ENCODE data around the gene OLA1.

DNA sequence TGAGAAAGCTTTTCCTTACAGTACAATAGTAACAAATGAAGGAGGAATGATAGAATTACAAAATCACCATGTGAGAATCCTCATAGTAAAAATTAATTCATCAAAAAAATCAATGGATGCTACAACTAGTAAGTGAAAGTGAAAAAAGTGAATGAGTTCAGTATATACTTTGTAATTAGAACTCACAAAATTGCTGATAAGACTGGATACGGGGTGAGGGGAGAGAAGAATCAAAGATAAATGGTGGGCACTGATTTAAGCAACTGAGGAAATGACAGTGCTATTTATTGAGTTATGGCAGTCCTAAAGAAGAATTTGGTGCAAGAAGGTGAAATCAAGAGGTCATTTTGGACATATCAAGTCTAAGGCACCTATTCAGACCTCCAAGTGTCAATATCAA lies 20.6 kb downstream of the OLA1 start:
- TF ChIP-seq POLR2A (IDR thresholded peaks at IDR 0.05): no peak
- TF ChIP-seq, protein P1, sequence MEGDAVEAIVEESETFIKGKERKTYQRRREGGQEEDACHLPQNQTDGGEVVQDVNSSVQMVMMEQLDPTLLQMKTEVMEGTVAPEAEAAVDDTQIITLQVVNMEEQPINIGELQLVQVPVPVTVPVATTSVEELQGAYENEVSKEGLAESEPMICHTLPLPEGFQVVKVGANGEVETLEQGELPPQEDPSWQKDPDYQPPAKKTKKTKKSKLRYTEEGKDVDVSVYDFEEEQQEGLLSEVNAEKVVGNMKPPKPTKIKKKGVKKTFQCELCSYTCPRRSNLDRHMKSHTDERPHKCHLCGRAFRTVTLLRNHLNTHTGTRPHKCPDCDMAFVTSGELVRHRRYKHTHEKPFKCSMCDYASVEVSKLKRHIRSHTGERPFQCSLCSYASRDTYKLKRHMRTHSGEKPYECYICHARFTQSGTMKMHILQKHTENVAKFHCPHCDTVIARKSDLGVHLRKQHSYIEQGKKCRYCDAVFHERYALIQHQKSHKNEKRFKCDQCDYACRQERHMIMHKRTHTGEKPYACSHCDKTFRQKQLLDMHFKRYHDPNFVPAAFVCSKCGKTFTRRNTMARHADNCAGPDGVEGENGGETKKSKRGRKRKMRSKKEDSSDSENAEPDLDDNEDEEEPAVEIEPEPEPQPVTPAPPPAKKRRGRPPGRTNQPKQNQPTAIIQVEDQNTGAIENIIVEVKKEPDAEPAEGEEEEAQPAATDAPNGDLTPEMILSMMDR (IDR thresholded peaks at IDR 0.05): no peak
